ENCODE data around the gene HUNK. TPM values are rescaled to one million over a fixed set of nuclear protein-coding genes. Genes with fewer than 3 reads are reported as not detected.

The HUNK gene
- total RNA-seq, 1 experiment from 2014 or later, result 17.7 TPM

- H3K9me3 ChIP-seq (replicated peaks), result peaks cover 3% of the 10 kb centered on the region; the same call in 1 of the 2 replicates
- H3K4me1 ChIP-seq (replicated peaks), result peaks cover 25% of the 10 kb centered on the region
- H3K27me3 ChIP-seq (replicated peaks), result no peaks in the 10 kb centered on the region
- peak overlapping the region; percentile 94 for H3K4me3 ChIP-seq
- peaks cover 37% of the 10 kb centered on the region for H3K36me3 ChIP-seq
- DNase-seq (ENCODE audit: low read depth in 1 of 2, low spot score in 2 of 2), result peak; percentile 46 to 58
- H3K27ac ChIP-seq, result peak overlapping the region; percentile 11; the same call in 1 of the 2 replicates
These were observed 2.0 kb downstream of the HUNK start for GRCh38 chr21:31874812-31875212.

GRCh38 chr21:31875496-31876015 lies 2.7 kb downstream of the HUNK start:
- Histone ChIP-seq H3K9me3 (replicated peaks) (peaks cover 3% of the 10 kb centered on the region; the same call in 1 of the 2 replicates), H3K4me3 (no peak overlapping the region; the same call in 1 of the 2 replicates), H3K27ac (no peak overlapping the region), H3K27me3 (replicated peaks) (no peaks in the 10 kb centered on the region), H3K36me3 (peaks cover 37% of the 10 kb centered on the region), H3K4me1 (replicated peaks) (peaks cover 25% of the 10 kb centered on the region)
- DNase-seq (ENCODE audit: low read depth in 1 of 2, low spot score in 2 of 2), result no peak

DNA sequence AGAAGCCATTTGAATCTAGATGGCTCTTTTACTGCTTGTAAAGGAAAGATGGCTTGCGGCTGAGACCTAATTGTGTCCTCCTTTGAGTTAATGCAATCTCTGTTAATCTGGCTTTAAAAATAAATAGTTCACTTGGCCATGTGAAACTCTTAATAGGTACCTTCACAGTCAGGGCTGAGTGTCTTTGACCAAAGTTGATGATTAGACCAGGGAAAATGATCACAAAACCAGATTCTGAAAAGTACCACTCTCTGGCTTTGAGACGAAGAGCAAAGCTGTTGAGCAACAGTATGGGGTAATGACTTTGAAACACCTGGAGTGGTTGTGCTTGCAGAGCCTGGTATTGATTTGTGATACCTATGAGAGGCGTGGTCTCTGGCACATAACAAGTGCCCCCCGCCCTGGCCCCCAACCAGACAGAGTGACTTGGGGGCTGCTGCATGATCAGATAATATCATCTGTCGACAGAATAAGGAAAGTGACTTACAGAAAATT lies 4.7 kb downstream of the HUNK start:
- Histone ChIP-seq H3K4me1 (replicated peaks) (peaks cover 13% of the 10 kb centered on the region), H3K9me3 (replicated peaks) (peaks cover 3% of the 10 kb centered on the region; the same call in 1 of the 2 replicates), H3K27me3 (replicated peaks) (no peaks in the 10 kb centered on the region), H3K36me3 (peaks cover 42% of the 10 kb centered on the region), H3K27ac (no peak overlapping the region), H3K4me3 (no peak overlapping the region)
- DNase-seq (ENCODE audit: low read depth in 1 of 2, low spot score in 2 of 2), result no peak

- Histone ChIP-seq H3K27me3 (replicated peaks) (no peaks in the 10 kb centered on the region), H3K4me3 (no peak overlapping the region), H3K36me3 (peaks cover 44% of the 10 kb centered on the region), H3K27ac (no peak overlapping the region), H3K9me3 (replicated peaks) (peaks cover 4% of the 10 kb centered on the region; the same call in 1 of the 2 replicates), H3K4me1 (replicated peaks) (peaks cover 12% of the 10 kb centered on the region)
- DNase-seq (ENCODE audit: low read depth in 1 of 2, low spot score in 2 of 2), result no peak
These were observed 6.0 kb downstream of the HUNK start for GRCh38 chr21:31878831-31879230.

GRCh38 chr21:31879241-31879650 lies 6.4 kb downstream of the HUNK start:
- H3K4me1 ChIP-seq (replicated peaks), result peaks cover 12% of the 10 kb centered on the region
- no peak overlapping the region for H3K27ac ChIP-seq
- H3K36me3 ChIP-seq, result peaks cover 43% of the 10 kb centered on the region
- no peak overlapping the region for H3K4me3 ChIP-seq
- DNase-seq (ENCODE audit: low read depth in 1 of 2, low spot score in 2 of 2), result no peak
- H3K9me3 ChIP-seq (replicated peaks), result 0 out of 2 replicates have a peak, but pooled peaks cover 3% of the 10 kb centered on the region
- no peaks in the 10 kb centered on the region for H3K27me3 ChIP-seq (replicated peaks)

- Histone ChIP-seq H3K4me1 (replicated peaks) (peaks cover 6% of the 10 kb centered on the region), H3K9me3 (replicated peaks) (0 out of 2 replicates have a peak, but pooled peaks cover 3% of the 10 kb centered on the region)
- no peak for DNase-seq (ENCODE audit: low read depth in 1 of 2, low spot score in 2 of 2)
These were observed 7.1 kb downstream of the HUNK start for GRCh38 chr21:31879911-31880310.

DNA sequence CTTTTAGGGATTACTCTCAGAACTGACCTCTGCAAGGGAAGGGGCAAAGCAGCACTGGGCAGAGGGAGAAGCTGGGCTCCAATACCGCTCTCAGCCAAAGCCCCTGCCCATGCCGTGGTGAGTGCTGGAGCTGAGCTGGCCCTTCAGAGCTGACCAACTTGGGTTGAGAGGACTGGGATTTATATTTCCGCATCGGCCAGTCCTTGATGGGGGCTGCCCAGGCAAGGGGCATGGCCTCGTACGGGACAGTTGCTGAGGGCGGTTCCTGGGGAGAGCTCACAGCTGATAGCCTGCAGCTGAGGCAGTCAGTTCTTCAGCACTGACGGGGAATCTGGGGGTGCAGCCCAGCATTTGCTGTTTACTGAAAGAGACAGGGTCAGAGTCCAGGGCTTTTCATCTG lies 8.0 kb downstream of the HUNK start:
- Histone ChIP-seq H3K27me3 (replicated peaks) (no peaks in the 10 kb centered on the region), H3K4me1 (replicated peaks) (no peaks in the 10 kb centered on the region), H3K4me3 (no peak overlapping the region), H3K36me3 (peaks cover 30% of the 10 kb centered on the region), H3K9me3 (replicated peaks) (0 out of 2 replicates have a peak, but pooled peaks cover 3% of the 10 kb centered on the region), H3K27ac (no peak overlapping the region)
- no peak for DNase-seq (ENCODE audit: low read depth in 1 of 2, low spot score in 2 of 2)

More at GRCh38 chr21:31879911-31880310, 7.1 kb downstream of the HUNK start:
- Histone ChIP-seq H3K36me3 (peaks cover 39% of the 10 kb centered on the region), H3K4me3 (no peak overlapping the region), H3K27me3 (replicated peaks) (no peaks in the 10 kb centered on the region), H3K27ac (no peak overlapping the region)

GRCh38 chr21:31882711-31883110 lies 9.9 kb downstream of the HUNK start:
- Histone ChIP-seq H3K4me3 (no peak overlapping the region), H3K27ac (no peak overlapping the region), H3K4me1 (replicated peaks) (no peaks in the 10 kb centered on the region), H3K27me3 (replicated peaks) (no peaks in the 10 kb centered on the region), H3K9me3 (replicated peaks) (0 out of 2 replicates have a peak, but pooled peaks cover 3% of the 10 kb centered on the region), H3K36me3 (peaks cover 15% of the 10 kb centered on the region)
- no peak for DNase-seq (ENCODE audit: low read depth in 1 of 2, low spot score in 2 of 2)

- peaks cover 13% of the 10 kb centered on the region for H3K4me1 ChIP-seq (replicated peaks)
- DNase-seq (ENCODE audit: low read depth in 1 of 2, low spot score in 2 of 2), result no peak
- H3K27me3 ChIP-seq (replicated peaks), result no peaks in the 10 kb centered on the region
- 0 out of 2 replicates have a peak, but pooled peaks cover 3% of the 10 kb centered on the region for H3K9me3 ChIP-seq (replicated peaks)
- H3K4me3 ChIP-seq, result no peak overlapping the region
- H3K27ac ChIP-seq, result no peak overlapping the region
- peaks cover 15% of the 10 kb centered on the region for H3K36me3 ChIP-seq
These were observed 12.3 kb downstream of the HUNK start for GRCh38 chr21:31885146-31885545.

- H3K36me3 ChIP-seq, result peaks cover 15% of the 10 kb centered on the region
- no peaks in the 10 kb centered on the region for H3K27me3 ChIP-seq (replicated peaks)
- DNase-seq (ENCODE audit: low read depth in 1 of 2, low spot score in 2 of 2), result no peak
- 0 out of 2 replicates have a peak, but pooled peaks cover 3% of the 10 kb centered on the region for H3K9me3 ChIP-seq (replicated peaks)
- peaks cover 29% of the 10 kb centered on the region for H3K4me1 ChIP-seq (replicated peaks)
- no peak overlapping the region for H3K27ac ChIP-seq
- no peak overlapping the region for H3K4me3 ChIP-seq
These were observed 14.1 kb downstream of the HUNK start for GRCh38 chr21:31886915-31887314.

DNA sequence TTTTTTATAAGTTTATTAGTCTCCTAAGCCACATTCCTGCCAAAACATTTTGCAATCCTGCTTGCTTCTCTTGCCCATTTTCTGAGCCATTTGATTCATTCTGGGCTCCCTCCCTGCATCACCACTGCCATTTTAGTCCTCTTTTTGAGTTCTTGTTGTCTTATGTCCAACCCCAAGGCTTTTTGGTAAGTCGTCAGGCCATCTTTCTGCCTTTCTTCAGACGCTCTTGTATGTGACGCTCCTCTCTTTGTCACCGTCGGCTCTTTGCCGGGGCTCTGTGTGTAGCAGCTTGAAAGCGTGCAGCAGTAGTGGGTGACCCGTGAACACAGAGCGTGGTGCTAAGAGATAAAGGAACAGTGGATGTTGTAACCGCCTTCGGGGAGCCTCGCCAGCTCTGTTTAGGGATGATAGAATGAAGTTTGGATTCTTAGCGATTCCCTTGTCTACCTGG lies 14.6 kb downstream of the HUNK start:
- no peak for DNase-seq (ENCODE audit: low read depth in 1 of 2, low spot score in 2 of 2)
- Histone ChIP-seq H3K9me3 (replicated peaks) (0 out of 2 replicates have a peak, but pooled peaks cover 3% of the 10 kb centered on the region), H3K4me3 (no peak overlapping the region), H3K4me1 (replicated peaks) (peaks cover 34% of the 10 kb centered on the region), H3K27me3 (replicated peaks) (no peaks in the 10 kb centered on the region), H3K27ac (no peak overlapping the region), H3K36me3 (peaks cover 12% of the 10 kb centered on the region)

GRCh38 chr21:31888936-31889371 lies 16.1 kb downstream of the HUNK start:
- Histone ChIP-seq H3K27ac (peak overlapping the region; percentile 86), H3K9me3 (replicated peaks) (no peaks in the 10 kb centered on the region), H3K4me1 (replicated peaks) (peaks cover 50% of the 10 kb centered on the region), H3K36me3 (no peaks in the 10 kb centered on the region), H3K27me3 (replicated peaks) (no peaks in the 10 kb centered on the region), H3K4me3 (no peak overlapping the region)
- DNase-seq (ENCODE audit: low read depth in 1 of 2, low spot score in 2 of 2), result peak in 1 of 2 experiments; percentile 60

- peak in 1 of 2 experiments; percentile 26 for DNase-seq (ENCODE audit: low read depth in 1 of 2, low spot score in 2 of 2)
- Histone ChIP-seq H3K27ac (peak overlapping the region; percentile 86), H3K27me3 (replicated peaks) (no peaks in the 10 kb centered on the region), H3K9me3 (replicated peaks) (no peaks in the 10 kb centered on the region), H3K4me1 (replicated peaks) (peaks cover 55% of the 10 kb centered on the region), H3K36me3 (no peaks in the 10 kb centered on the region), H3K4me3 (no peak overlapping the region)
These were observed 16.6 kb downstream of the HUNK start for GRCh38 chr21:31889460-31889859.

DNA sequence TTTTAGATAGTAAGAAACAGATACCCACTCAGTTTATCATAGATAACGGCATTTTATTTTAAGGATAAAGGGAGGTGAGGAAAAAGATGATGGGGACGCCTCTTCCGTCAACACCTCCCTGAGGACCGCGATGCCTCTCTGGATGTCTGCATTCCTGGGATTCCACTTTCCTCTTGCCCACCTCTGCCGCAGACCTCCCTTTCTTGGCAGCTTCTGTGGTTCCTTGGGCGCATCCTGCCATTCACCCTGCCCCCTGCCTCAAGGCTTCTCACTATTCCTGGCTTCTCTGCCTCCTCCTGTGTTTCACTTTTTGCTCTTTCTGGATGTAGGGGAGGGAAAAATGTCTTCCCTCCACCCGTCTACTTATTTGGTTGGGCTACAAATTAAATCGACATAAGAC lies 19.9 kb downstream of the HUNK start:
- H3K9me3 ChIP-seq (replicated peaks), result no peaks in the 10 kb centered on the region
- H3K27ac ChIP-seq, result peak overlapping the region; percentile 54
- H3K36me3 ChIP-seq, result peaks cover 9% of the 10 kb centered on the region
- no peaks in the 10 kb centered on the region for H3K27me3 ChIP-seq (replicated peaks)
- H3K4me3 ChIP-seq, result no peak overlapping the region
- peaks cover 87% of the 10 kb centered on the region for H3K4me1 ChIP-seq (replicated peaks)
- DNase-seq (ENCODE audit: low read depth in 1 of 2, low spot score in 2 of 2), result peak; percentile 78 to 81

All from SJSA1 (cell line).